ENCODE results near the gene PEX26. TPM values are rescaled to one million over a fixed set of nuclear protein-coding genes. Genes with fewer than 3 reads are reported as not detected.

Gene PEX26
- total RNA-seq, 2 experiments from 2014 or later = 57.8 to 59.7 TPM

DNA sequence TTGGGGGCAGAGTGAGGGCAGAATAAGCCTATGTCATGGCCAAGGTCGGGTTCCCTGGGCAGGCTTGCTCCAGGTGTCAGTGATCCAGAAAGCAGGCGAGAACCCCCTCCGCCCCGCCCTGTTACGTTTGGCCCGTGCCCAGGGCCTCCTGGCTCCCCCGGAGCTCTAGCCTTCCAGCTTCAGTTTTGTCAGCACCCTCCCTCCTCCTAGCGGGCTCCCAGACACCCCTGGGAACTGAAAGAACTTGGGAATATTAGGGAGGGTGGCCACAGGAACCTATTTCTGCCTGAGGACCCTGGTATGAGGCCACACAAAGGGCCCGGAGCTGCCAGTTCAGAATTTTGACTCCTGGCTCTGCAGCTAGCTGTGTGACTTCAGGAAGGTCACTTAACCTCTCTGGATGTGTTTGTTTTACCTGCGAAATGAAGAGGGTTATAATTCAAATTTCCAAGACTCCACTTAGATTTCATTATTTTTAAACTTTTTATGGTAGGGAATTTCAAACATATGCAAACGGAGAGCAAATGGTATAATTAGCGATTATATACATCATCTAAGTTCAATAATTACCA is 34.1 kb downstream of the PEX26 start:
- no peak for ATAC-seq
- CTCF ChIA-PET = no interaction called here
- no peak overlapping the region for H3K4me3 Mint-ChIP-seq
- intact Hi-C loops (cut with micrococcal nuclease) = no loop called here
- H3K4me1 Mint-ChIP-seq (ENCODE audit: low read depth) = peaks cover 23% of the 10 kb centered on the region
- POLR2A ChIA-PET = no interaction called here
- TF ChIP-seq, protein P1, sequence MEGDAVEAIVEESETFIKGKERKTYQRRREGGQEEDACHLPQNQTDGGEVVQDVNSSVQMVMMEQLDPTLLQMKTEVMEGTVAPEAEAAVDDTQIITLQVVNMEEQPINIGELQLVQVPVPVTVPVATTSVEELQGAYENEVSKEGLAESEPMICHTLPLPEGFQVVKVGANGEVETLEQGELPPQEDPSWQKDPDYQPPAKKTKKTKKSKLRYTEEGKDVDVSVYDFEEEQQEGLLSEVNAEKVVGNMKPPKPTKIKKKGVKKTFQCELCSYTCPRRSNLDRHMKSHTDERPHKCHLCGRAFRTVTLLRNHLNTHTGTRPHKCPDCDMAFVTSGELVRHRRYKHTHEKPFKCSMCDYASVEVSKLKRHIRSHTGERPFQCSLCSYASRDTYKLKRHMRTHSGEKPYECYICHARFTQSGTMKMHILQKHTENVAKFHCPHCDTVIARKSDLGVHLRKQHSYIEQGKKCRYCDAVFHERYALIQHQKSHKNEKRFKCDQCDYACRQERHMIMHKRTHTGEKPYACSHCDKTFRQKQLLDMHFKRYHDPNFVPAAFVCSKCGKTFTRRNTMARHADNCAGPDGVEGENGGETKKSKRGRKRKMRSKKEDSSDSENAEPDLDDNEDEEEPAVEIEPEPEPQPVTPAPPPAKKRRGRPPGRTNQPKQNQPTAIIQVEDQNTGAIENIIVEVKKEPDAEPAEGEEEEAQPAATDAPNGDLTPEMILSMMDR (IDR thresholded peaks at IDR 0.05) = no peak
- no peak overlapping the region for H3K27ac Mint-ChIP-seq
- peaks cover 36% of the 10 kb centered on the region for H3K27me3 Mint-ChIP-seq
- DNase-seq = no peak
- H3K9me3 Mint-ChIP-seq = peaks cover 5% of the 10 kb centered on the region
- peaks cover 9% of the 10 kb centered on the region for H3K36me3 Mint-ChIP-seq (ENCODE audit: low read depth)

DNA sequence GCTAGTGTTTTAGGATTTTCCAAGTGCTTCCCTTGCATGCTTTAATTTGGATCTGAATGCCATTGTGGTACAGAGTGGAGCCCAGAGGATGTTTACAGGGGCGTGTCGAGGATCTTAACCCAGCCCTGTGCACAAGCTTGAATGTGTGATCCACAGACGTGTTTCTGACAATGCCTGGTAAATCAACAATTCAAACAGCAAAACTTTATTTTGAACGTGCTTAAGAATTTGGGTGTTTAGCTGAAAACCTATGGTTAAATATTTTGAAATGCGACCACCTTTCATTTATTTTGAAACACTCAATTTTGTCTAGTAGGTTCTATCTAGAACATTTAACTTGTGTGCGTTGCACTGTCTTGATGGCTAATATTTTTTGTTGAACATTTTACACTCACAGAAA is 34.6 kb downstream of the PEX26 start:
- peaks cover 33% of the 10 kb centered on the region for H3K27me3 Mint-ChIP-seq
- ATAC-seq (no peak), DNase-seq (no peak)
- intact Hi-C loops (cut with micrococcal nuclease) = no loop called here
- ChIA-PET CTCF (no interaction called here), POLR2A (interaction anchor here (2.0 kb wide), 1 partner anchor 35 kb away, joined by 5 read pairs; the partner anchor contains the start of gene PEX26)
- H3K36me3 Mint-ChIP-seq (ENCODE audit: low read depth) = peaks cover 4% of the 10 kb centered on the region
- no peaks in the 10 kb centered on the region for H3K9me3 Mint-ChIP-seq
- H3K27ac Mint-ChIP-seq = no peak overlapping the region
- TF ChIP-seq, protein P1 (IDR thresholded peaks at IDR 0.05) = no peak
- peaks cover 19% of the 10 kb centered on the region for H3K4me1 Mint-ChIP-seq (ENCODE audit: low read depth)
- H3K4me3 Mint-ChIP-seq = no peak overlapping the region

DNA sequence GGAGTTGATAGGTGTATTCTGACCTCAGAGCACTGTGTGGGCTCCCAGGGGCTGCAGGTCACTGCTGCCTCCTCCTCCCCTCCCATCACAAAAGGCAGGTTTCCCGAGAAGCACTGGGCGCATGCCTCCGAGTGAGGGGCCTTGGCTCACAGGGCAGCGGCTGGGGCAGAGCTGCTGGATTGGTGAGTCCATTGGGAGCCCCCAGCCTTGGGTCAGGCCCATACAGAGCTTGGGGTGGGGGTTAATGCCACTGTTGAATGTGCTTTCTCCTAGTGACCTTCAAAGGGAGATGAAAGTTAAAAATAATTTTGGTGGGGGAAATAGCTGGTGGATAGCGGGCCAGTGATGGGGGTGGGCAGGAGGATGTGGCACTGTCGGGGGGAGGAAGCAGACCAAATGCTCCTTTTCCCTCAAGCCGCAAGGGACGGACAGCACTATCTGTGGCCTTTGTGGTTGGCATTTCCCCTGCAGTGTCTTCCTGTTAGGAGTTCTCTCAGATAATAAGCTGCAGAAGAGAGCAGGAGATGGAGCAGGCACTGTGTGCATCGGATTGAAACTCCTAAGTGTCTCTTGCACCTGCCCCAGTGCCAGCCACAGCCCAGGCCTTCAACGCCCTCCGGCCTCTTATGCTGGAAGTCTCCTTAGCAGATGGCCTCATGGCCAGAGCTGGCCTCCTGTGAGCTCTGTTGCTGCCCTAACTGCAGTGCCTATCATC is 36.0 kb downstream of the PEX26 start:
- intact Hi-C loops (cut with micrococcal nuclease) = no loop called here
- TF ChIP-seq, protein P1 (IDR thresholded peaks at IDR 0.05) = no peak
- CTCF ChIA-PET = interaction anchor here (1.2 kb wide), 1 partner anchor 12 kb away, joined by 3 read pairs; no protein-coding TSS in a partner anchor
- no peak overlapping the region for H3K27ac Mint-ChIP-seq
- peaks cover 27% of the 10 kb centered on the region for H3K27me3 Mint-ChIP-seq
- no peaks in the 10 kb centered on the region for H3K9me3 Mint-ChIP-seq
- ATAC-seq (no peak), DNase-seq (no peak)
- no peak overlapping the region for H3K4me3 Mint-ChIP-seq
- H3K36me3 Mint-ChIP-seq (ENCODE audit: low read depth) = no peaks in the 10 kb centered on the region
- POLR2A ChIA-PET = interaction anchor here (1.3 to 2.0 kb wide), 2 partner anchors 34 to 37 kb away, joined by 3 to 5 read pairs; partner anchors contain the start of gene PEX26
- peaks cover 19% of the 10 kb centered on the region for H3K4me1 Mint-ChIP-seq (ENCODE audit: low read depth)

DNA sequence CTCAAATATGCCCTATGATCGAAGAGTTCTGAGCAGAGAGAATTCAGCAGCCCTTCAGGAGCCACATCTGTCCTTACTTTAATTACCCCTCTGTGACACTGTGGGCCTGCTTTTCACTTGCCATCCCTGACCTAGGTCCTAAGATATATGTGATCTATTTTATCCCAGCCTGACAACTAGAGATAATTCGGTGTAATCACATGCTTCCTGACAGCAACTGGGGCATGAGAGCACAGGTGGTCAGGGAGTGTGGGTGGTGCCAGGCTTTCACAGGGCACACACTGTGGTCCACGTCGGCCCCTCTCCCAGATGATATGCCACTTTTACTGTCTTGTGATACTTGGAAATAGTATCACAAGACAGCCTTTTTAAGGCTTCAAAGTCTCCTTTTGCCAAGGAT is 36.7 kb downstream of the PEX26 start:
- TF ChIP-seq, protein P1 (IDR thresholded peaks at IDR 0.05) = no peak
- Mint-ChIP-seq H3K9me3 (no peaks in the 10 kb centered on the region), H3K27me3 (peaks cover 25% of the 10 kb centered on the region), H3K27ac (no peak overlapping the region), H3K4me1 (ENCODE audit: low read depth) (peaks cover 23% of the 10 kb centered on the region), H3K4me3 (no peak overlapping the region), H3K36me3 (ENCODE audit: low read depth) (no peaks in the 10 kb centered on the region)
- DNase-seq (no peak), ATAC-seq (no peak)
- intact Hi-C loops (cut with micrococcal nuclease) = no loop called here
- CTCF ChIA-PET = interaction anchor here (1.2 kb wide), 1 partner anchor 12 kb away, joined by 3 read pairs; no protein-coding TSS in a partner anchor
- POLR2A ChIA-PET = interaction anchor here (1.3 to 1.7 kb wide), 3 partner anchors 34 to 36 kb away, joined by 3 to 4 read pairs (median 3); partner anchors contain the start of gene PEX26

All from activated CD8-positive, alpha-beta T cell treated with anti-CD3 and anti-CD28 coated beads for 36 hours (primary cell).